Measurements from ENCODE around the gene TCEA2. TPM values are rescaled to one million over a fixed set of nuclear protein-coding genes. Genes with fewer than 3 reads are reported as not detected.

TCEA2 gene
- total and polyA plus RNA-seq, 9 of the 15 experiments (the other 6 are each of a cell fraction or from before 2014, with no cell fraction given): 1.4 to 28.7 (median 5.4) TPM

DNA sequence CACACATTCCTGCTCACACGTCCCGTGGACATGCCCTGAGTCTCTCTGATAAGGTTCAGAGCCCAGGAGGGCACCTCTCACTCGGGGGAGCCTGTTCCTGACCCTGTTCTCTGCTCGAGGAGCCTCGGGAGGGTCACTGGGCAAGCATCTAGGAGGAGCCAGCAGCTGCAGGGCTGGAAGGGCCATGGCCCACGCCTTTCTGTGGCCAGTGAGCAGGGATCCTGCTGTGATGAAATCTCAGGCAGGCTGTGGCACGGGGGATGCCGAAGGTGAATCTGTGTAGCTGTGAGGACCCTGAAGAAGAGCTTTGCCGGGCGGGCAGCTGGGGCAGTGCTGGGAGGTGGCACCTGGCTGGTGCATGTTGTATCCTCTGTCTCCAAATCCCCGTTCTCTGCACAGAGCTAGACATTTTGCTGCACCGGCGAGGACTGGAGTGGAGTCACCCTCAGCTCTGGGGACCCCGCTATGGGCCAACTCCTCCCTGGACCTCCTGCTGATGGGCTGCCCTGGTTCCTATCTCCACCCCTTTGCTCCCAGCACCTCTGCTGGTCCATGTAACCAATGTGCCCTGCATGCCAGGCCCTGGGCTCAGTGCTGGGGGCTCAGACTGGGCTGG, 51.5 kb downstream of the TCEA2 start:
- Histone ChIP-seq H3K36me3 (ENCODE audit: control insufficient read depth, insufficient read depth, low read length) (no peaks in the 10 kb centered on the region), H3K4me2 (ENCODE audit: insufficient read depth, low read length) (no peak overlapping the region), H2AFZ (ENCODE audit: low read depth, low read length) (no peak overlapping the region), H3K27me3 (ENCODE audit: control insufficient read depth in 2 of 2, insufficient read depth in 2 of 2, low read length in 2 of 2) (peaks cover 25 to 58% of the 10 kb centered on the region in 2 experiments; a peak in 4 of 5 replicates), H3K27ac (ENCODE audit: extremely low read depth, low read depth, low read length) (no peak overlapping the region), H3K4me1 (replicated peaks in 1 of 2; ENCODE audit: control insufficient read depth in 2 of 2, insufficient read depth in 2 of 2, low read length in 2 of 2) (peaks cover 0 to 20% of the 10 kb centered on the region in 2 experiments; a peak in 1 of 5 replicates), H3K9ac (ENCODE audit: insufficient read depth in 1 of 2, low read depth in 2 of 2, low read length in 2 of 2) (no peak overlapping the region), H4K20me1 (replicated peaks; ENCODE audit: control insufficient read depth, insufficient read depth, low read length) (peaks cover 16% of the 10 kb centered on the region), H3K79me2 (ENCODE audit: control insufficient read depth, insufficient read depth, low read length) (no peaks in the 10 kb centered on the region), H3K9me3 (replicated peaks; ENCODE audit: control insufficient read depth, insufficient read depth, low read depth, low read length) (no peaks in the 10 kb centered on the region), H3K9me1 (ENCODE audit: control insufficient read depth, insufficient read depth, low read length) (no peaks in the 10 kb centered on the region), H3K4me3 (no peak overlapping the region)
- in situ Hi-C loops (cut with MboI): no loop called here
- ChIA-PET CTCF (ENCODE audit: low intra/inter-chr PET ratio) (no interaction called here), POLR2A (interaction anchor here (1.4 kb wide), 1 partner anchor 14 kb away, joined by 4 read pairs; no protein-coding TSS in a partner anchor)
- ATAC-seq (no peak), FAIRE-seq (no peak), DNase-seq (ENCODE audit: extremely low read depth in 1 of 4, low spot score in 3 of 4) (no peak)
- intact Hi-C loops (cut with micrococcal nuclease): no loop called here
- TF ChIP-seq ZNF57 (CRISPR knock-in tag; IDR thresholded peaks at IDR 0.05) (no peak), ZNF79 (CRISPR knock-in tag; IDR thresholded peaks at IDR 0.05; ENCODE audit: low read depth) (no peak), KAT2B (IDR thresholded peaks at IDR 0.05; ENCODE audit: low read depth, low read length) (no peak), RBM22 (IDR thresholded peaks at IDR 0.05; ENCODE audit: low read depth, low read length, poor library complexity, severe bottlenecking) (no peak), RHOXF2B (CRISPR knock-in tag; conservative IDR thresholded peaks at IDR 0.05) (no peak), CBX1 (IDR thresholded peaks at IDR 0.05; ENCODE audit: low read depth) (no peak), ZNF12 (CRISPR knock-in tag; IDR thresholded peaks at IDR 0.05) (no peak), NFATC3 (IDR thresholded peaks at IDR 0.05) (no peak), FOXP1 (CRISPR knock-in tag; IDR thresholded peaks at IDR 0.05) (no peak), ZNF384 (IDR thresholded peaks at IDR 0.05; ENCODE audit: low read depth, low read length) (no peak), HDAC1 (IDR thresholded peaks at IDR 0.05) (no peak)
- TF ChIP-seq, protein P1, sequence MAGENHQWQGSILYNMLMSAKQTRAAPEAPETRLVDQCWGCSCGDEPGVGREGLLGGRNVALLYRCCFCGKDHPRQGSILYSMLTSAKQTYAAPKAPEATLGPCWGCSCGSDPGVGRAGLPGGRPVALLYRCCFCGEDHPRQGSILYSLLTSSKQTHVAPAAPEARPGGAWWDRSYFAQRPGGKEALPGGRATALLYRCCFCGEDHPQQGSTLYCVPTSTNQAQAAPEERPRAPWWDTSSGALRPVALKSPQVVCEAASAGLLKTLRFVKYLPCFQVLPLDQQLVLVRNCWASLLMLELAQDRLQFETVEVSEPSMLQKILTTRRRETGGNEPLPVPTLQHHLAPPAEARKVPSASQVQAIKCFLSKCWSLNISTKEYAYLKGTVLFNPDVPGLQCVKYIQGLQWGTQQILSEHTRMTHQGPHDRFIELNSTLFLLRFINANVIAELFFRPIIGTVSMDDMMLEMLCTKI (IDR thresholded peaks at IDR 0.05; ENCODE audit: partially characterized antibody): no peak
- TF ChIP-seq, protein P2, sequence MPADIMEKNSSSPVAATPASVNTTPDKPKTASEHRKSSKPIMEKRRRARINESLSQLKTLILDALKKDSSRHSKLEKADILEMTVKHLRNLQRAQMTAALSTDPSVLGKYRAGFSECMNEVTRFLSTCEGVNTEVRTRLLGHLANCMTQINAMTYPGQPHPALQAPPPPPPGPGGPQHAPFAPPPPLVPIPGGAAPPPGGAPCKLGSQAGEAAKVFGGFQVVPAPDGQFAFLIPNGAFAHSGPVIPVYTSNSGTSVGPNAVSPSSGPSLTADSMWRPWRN (IDR thresholded peaks at IDR 0.05; ENCODE audit: low read depth): no peak
- no TSS peak for BruUV-seq (replicated peaks)
- whole genome bisulfite sequencing (ENCODE audit: insufficient coverage, low coverage, missing lambda C conversion rate): 7% methylated on average over 14 of the region's 14 CpGs
